HS-5 (cell line): ENCODE results near the gene TSPAN13.
"Not testable (repeated sequence)": the region's sequence is repeated elsewhere in the genome, so short reads cannot be mapped to it uniquely, and the experiment has no call there.

Experiments
- DNase-seq: peaks from one replicate; pipeline ENCODE4 v3.0.0-alpha.2; 2012; ENCODE audit warnings: low read depth

Gene TSPAN13

DNA sequence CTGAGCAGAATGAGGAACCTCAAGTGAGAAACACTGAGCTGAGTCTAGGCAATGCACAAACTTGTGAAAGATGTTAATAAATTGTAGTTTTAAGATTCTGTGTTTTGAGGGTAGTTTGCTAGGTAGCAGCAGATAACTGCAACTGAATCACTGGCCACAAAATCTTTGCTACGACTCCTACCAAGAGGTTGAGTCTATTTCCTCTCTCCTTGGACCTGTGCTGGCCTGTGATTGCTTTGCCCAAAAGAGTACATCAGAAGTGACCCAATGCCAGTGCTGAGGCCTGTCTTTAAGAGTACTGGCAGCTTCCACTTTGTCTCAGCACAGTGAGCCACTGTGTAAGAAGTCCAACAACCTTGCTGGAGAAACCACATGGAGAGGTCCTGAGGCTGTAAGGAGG lies 11.9 kb upstream of the TSPAN13 start:
- DNase-seq: no peak

DNA sequence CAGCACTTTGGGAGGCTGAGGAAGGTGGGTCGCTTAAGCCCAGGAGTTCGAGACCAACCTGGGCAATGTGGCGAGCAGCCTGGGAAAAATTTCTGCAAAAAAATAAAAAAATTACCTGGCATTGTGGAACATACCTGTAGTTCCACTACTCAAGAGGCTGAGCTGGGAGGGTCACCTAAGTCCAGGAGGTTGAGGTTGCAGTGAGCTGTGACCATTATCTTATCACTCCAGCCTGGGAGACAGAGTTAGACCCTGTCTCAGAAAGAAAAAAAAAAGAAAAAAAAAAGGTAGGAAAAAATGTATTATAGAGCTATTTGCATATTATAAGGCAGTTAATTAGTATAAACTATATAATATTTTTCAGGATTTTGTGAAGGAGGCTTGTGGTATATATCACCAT lies 11.0 kb upstream of the TSPAN13 start:
- DNase-seq: no peak

DNA sequence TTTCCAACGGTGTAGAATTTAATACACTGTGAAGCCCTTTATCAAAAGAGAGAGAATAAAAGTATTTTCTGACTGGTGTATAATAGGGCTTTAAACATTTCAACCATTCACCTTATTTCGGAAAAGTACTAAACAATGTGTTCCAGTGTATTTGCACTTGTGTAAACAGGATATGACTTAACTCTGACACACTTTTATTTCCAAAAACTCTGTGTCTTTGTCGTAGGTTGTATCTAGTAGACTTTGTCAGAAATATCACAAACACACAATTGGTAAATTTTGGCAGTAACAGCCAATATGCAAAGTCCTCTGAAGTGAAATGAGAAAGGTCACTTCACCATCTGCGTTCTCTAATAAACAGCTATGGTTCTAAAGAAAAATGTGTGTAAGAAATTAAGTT lies 10.3 kb upstream of the TSPAN13 start:
- DNase-seq: no peak

DNA sequence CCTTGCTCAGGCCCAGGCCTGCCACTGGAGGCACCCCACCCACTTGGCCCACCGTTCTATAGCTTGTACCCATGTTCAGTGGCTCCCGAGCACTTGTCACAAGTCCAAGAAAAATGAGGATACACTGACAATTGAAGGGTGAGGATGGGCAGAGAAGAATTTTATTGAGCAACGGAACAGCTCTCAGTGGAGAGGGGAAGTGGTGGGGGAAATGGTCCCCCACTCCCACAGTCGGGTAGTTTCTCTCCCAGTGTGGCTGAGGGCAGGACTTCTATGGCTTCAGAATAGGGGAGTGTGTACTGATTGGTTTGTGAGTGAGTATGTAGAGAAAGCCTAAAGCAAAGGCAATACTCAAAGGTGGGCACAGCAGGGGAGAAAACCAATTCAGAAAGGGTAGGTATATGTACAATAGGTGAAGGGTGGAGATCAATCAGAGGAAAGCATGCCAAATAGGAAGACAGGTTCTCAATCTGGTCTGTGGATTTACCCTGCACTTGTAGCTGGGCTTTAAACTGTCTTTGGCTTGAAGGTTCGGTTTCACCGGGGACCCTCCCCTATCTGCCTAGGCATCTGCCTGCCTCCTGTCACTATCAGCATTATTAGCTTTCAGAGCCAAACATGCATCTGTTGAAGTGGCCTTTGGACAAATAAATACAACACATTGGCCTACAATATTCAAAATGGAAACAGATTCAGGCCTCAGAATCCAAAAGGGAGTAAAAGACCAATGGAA lies 8.9 kb upstream of the TSPAN13 start:
- DNase-seq: no peak

DNA sequence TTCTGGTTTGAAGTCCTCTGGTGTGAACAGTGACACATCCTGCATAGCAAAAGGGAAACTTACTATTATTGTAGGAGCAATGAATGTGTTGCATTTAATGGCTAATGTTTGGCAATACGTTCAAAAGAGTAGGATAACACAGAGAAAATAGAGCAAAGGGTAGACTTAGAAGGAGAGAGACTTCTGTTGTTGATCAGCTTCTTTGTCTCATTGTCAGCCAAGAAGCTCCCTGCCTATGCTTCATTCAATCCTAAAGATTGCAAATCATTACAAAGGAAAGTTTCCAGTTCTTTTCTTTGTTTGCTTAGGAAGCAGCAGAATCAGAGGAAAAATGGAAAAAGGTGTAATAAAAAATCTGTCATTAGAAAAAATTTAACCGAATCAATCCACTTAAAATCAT lies 7.9 kb upstream of the TSPAN13 start:
- no peak for DNase-seq

DNA sequence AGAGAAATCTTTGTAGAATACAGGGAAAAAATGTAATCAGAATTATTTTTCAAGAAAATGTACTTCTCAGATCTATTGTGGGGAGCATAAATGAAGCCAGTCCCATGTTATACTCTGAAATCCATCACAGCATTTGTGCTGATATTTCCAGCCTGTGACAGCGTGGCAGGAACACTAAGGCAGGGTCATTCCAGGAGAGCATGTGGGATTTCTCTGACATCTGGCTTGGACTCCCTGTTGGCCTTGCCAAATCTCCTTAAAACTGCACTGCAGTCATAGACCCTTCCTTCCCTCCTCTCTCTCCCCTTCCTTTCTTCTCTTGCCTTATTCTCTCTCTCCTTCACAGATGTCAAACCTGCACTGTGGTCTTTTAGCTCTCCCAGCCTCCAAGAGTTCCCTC lies 6.5 kb upstream of the TSPAN13 start:
- DNase-seq: no peak

DNA sequence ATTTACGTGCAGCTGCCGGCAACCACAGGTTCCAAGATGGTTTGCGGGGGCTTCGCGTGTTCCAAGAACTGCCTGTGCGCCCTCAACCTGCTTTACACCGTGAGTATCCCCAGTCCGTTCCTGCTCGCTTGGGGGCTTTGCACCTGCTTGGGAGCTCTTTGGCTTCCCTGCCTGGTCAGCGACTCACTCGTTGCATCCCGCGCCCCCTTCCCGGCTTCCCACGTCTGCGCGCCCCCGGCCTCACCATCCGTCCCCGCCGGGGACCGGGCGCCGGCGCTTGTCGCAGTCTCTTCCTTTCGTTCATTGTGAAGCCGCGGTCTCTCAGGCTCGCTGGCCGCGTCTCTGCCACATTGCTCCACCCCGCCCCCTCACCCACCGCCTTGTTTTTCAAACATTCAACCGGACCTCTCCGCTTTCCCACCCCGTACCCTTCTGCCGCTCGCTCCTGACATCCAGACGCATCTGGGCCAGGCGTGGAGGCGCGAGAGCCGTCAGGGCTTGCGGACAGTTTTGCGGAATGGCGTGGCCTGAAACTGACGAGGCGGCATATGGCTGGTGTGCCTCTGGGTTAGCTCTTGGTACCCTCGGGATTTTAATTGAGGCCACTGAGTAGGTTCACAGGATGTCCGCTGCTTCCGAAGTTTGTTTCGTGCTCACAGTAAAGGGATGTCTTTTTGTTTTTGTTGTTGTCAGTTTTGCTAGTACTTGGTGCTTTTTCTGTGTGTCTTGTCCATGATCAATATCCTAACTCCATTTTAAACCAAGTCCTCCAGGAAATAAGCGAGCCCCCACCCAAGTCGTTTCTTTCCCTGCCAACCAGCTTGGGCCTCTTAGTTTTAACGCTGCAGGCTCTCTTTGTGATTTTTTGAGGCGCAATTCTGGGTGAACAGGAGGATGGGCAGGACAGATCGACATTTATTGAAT lies 639 bp downstream of the TSPAN13 start:
- no peak for DNase-seq

DNA sequence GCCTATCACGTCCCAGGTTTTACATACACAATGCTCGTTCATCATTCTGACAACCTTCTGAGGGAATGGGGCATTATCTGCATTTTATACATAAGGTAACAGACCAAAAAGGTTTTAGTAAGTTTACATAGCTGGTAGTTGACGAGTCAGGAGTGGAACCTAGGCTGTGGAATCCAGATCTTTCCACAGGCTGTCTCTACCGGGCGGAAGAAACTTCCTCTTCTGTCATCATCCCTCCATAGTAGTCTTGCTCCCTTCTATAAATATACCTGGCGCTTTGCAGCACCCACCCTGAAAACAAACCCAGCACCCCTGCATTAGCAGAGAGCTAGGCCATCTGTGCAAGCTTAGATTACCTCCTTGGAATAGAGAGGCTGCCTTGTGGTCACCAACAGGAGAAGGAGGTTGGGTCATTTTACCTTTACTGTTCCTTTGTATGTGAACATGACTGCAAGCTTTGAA lies 1.3 kb downstream of the TSPAN13 start:
- no peak for DNase-seq

DNA sequence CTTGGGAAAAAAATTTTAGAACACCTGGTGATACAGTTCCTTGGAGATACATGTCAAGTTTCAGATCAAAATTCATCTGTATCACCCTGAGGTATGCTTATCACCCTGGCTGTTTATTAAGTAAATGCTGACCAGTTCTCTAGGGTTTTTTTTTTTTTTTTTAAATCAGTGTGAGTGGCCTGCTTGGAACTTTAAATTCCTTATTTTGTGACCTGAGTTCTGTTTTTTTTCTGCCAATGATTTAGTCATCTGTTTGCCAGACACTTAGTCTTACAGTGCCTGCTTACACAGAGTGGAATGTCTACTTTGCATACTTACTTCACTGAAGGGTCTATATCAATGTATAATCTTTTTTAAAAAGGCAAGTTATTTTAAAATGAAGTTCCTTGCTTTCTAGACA lies 1.8 kb downstream of the TSPAN13 start:
- no peak for DNase-seq

DNA sequence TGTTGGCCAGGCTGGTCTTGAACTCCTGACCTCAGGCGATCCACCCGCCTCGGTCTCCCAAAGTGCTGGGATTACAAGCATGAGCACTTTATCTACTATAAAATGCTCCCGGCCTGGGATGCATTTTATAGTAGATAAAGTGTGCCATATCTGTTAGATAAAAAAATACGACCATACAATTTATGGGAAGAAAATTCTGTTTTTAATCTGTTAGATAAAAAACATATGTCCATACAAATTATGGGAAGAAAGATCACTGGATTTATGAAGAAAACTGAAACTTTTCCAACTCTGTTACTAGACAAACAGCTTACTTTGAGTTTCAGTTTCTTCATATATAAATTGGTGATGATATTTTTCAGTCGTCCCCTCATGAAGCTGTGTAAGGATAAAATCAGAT lies 4.5 kb downstream of the TSPAN13 start:
- no peak for DNase-seq

DNA sequence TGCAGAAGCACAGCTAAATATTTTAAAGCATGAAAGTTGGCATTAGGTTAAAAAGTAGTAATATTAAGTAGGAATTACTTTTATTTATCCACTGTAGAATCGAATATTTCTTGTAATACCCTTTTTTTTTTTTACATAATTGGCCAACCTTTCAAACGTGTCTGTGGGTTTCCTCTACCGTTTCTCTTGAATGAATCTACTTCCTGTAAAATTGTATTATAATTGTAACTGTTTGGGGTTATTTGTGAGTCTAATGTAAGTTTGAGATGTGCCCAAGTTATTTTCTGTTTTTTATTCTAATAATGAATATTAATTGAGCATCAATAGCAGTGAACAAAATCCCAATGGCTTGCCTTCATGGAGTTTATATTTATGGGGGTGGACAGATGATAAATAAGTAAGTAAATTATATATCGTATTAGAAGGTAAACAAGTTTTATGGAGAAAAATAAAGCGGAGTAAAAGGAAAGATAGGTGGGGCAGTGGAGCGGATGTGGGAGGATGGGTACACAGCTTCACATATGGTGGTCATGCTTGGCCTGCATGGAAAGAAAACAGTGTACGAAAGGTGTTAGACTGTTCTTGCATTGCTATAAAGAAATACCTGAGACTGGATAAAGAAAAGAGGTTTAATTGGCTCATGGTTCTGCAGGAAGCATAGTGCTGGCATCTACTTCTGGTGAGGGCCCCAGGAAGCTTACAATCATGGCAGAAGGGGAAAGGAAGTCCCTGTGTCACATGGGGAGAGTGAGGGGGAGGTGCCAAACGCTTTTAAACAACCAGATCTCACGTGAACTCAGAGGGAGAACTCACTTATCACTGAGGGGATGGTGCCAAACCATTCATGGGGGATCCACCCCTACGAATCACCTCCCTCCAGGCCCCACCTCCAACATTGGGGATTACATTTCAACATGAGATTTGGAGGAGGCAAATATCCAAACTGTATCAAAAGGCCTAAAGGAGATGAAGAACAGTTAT lies 5.4 kb downstream of the TSPAN13 start:
- DNase-seq: no peak

DNA sequence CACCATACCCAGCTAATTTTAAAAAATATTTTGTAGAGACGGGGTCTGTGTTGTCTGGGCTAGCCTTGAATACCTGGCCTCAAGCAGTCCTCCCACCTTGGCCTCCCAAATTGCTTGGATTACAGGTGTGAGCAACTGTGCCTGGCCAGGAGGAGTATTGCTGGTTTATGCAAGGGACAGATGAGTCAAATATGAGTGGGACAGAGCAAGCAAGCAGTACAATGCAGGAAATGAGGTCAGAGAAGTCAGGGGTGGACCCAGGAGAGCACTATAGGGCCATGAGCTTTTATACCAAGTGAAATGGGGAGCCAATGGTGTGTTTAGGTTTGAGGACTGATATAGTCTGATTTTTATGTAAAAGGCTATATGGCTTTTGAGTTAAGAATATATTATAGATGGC lies 6.3 kb downstream of the TSPAN13 start:
- no peak for DNase-seq

DNA sequence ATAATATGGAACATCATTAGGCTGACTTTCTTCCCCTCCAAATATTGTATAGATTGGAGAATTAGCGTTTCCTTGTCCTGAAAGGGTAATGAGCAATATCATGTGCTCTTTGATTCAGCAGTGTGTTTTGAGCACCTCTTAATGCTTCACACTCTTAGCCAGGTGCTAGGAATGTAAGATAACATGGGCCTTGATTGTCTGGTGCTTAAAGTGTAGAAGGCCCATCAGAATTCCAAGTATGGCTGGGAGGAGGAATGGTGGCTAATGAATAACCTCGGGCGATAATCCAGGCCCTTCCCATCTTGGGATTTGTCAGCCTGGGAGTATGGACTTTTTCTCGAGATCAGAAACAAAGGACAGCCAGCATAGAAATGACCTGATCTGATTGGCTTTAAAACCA lies 8.6 kb downstream of the TSPAN13 start:
- no peak for DNase-seq

DNA sequence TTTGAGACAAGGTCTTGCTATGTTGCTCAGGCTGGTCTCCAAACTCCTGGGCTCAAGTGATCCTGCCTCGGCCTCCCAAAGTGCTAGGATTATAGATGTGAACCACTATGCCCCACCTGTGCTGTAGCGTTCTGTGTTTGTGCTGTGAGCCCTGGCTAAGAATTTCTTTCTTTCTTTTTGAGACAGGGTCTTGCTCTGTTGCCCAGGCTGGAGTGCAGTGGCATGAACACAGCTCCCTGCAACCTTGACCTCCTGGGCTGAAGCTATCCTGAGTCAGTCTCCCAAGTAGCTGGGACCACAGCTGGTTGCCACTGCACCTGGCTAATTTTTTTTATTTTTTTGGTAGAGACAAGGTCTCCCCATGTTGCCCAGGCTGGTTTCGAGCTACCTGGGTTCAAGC lies 11.4 kb downstream of the TSPAN13 start:
- no peak for DNase-seq

DNA sequence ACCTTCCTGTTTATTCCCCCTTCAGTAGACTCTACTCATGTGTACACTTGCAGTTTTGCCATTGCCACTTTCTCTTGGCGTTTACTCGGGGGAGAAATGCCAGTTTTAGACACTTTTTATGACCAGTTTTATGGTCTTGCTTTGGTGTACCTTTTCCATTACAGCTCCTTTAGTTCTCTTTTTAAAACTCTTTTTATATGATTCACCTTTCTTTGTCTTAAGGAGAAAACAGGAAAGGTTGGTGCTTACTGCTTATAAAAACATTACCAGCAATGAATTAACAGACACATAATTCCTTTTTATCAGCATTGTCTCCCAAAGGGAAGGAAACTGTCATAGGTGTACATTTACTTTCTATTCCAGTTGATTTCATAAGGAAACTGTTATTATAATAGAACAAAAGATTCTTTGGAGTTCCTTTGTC lies 11.9 kb downstream of the TSPAN13 start:
- no peak for DNase-seq

DNA sequence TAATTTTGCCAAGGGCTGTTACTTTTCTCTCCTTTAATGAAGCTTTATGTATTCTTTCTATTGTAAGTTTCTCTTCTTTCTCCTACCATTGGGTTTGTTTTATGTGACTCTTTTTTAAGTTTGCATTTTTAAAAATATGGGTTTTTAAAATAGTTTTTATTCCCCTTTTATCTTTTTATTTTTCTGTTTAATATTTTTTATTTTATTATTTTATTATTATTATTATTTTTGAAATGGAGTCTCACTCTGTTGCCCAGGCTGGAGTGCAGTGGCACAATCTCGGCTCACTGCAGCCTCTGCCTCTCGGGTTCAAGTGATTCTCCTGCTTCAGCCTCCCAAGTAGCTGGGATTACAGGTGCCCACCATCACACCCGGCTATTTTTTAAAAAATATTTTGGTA lies 16.4 kb downstream of the TSPAN13 start:
- DNase-seq: not testable (repeated sequence)

DNA sequence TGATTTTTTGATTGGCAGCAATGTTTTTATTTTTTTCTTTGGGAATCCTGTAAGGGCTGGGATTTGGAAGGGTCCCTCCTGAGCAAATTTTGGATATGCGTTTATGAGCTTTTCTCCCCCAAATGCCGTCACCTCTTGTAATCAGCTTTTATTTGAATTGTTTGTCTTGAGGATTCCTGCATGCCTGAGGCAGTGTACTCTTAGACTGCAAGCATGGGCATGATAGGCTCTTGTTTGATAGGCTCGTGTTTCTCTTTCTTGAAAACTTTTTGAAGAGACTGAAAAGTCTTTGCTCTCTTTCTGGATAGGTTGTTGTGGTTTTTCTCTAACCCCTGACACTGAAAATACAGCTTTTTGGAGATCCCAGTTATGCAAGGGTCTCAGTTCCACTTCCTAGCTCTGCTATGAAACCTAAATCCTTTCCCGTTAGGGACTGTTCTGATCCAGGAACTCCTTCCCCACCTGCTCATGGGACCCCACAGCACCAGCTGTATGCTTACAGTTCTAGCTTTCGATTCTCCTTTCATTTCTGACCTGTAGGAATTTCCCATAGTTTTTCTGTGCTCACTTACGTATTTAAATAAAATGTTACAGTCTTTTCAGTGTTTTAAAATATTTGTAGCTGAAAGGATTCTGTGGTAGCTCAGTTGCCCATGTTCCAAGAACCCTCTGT lies 17.2 kb downstream of the TSPAN13 start:
- DNase-seq: no peak

DNA sequence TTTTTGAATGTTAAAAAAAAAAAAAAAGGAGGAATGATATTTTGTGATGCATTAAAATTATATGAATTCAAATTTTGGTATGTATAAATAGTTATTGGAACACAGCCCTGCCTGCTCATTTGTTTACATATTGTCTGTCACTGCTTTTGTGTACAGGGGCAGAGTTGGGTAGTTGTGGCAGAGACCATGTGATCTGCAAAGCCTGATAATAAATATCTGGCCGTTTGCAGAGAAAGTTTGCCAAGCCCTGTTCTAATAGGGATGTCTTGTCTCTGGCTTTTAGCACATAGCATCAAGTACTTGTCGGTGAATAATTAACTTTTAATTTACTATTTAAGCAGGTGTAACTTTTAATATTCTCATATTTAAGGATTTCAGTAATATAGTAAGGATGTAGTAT lies 19.8 kb downstream of the TSPAN13 start:
- DNase-seq: no peak

DNA sequence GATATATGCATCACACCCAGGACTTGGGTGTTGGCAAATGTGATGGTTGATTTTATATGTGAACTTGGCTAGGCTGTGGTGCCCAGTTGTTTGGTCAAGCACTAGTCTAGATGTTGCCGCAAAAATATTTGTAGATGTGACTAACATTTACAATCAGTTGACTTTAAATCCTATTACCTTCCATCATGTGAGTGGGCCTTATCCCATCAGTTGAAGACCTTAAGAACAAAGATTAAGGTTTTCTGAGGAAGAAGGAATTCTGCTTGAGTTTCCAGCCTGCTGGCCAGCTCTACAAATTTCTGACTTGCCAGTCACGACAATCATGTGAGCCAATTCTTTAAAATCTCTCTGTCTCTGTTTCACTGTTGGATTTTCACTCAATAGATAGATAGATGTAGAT lies 20.3 kb downstream of the TSPAN13 start:
- DNase-seq: no peak

DNA sequence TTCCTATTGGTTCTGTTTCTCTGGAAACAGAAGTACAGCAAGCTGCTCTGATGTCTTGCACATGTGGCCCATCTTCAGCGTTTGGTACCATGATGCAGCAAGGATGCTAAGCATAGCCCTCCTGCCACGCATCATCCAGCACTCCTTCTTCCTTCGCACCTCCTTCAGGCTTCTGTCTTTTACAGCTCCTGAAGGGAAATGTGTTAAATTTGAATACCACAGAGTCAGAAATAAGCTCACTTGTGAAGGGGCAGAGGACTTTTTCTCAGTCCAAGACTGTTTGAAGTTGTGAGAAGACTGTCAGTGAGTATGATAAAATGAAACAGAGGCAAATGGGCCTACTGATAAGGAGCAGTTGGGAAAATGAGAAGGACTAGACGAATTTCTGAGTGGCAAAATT lies 20.7 kb downstream of the TSPAN13 start:
- no peak for DNase-seq

DNA sequence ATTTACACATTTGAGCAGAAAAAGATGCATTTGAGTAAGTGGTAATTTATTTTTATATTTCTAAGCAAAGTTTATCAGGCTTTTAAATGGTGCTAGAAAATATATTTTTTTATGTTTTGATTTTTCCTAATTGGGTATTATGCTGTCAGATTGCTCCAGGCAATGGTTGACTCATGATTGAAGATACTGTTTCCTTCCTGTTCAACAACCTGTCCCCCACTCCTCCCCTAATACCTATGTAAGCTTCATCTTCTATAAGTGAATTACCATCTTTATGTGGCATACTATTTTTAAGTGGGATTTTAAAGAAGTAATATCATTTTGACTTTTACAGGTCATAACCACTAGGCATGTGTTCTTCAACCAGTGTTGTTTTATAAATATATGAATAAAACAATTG lies 21.4 kb downstream of the TSPAN13 start:
- no peak for DNase-seq

DNA sequence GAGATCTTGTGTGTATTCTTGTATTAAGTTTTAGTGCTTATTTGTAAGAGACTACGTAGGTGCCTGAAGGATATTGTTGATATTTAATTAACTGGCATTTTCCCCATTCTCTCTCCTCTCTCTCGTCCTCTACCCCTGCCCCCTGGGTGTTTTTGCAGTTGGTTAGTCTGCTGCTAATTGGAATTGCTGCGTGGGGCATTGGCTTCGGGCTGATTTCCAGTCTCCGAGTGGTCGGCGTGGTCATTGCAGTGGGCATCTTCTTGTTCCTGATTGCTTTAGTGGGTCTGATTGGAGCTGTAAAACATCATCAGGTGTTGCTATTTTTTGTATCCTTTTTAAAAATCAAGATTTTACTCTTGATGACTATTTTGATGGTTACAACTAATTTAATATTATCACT lies 22.5 kb downstream of the TSPAN13 start:
- DNase-seq: no peak
